WTC11 (cell line): ENCODE data around the gene SMARCB1. TPM values are rescaled to one million over a fixed set of nuclear protein-coding genes. Genes with fewer than 3 reads are reported as not detected.

Experiments used
- ATAC-seq: fragments of 200-7000 bp; cut with Tn5 transposase; 2 replicates; pipeline ENCODE4 v1.10.0; 2021; ENCODE audit warnings: mild to moderate bottlenecking, moderate library complexity
- CTCF ChIA-PET: fragments of 300-600 bp; sonication (Branson Sonifier 250); formaldehyde crosslinking; loops from one replicate; lab custom pipeline; 2021; ENCODE audit warnings: antibody characterized with exemption; lab: Charles Lee
- POLR2A ChIA-PET: fragments of 350-600 bp; sonication (Branson Sonifier 250); formaldehyde crosslinking; loops from one replicate; lab custom pipeline; 2021; ENCODE audit warnings: antibody characterized with exemption; lab: Charles Lee
- DNase-seq: peaks from one replicate; pipeline ENCODE4 v3.0.0; 2021; ENCODE audit warnings: low spot score
- H3K27ac Mint-ChIP-seq: 2 replicates; pipeline ENCODE4 v1.8.0; 2021; ENCODE audit warnings: mixed read lengths
- H3K27me3 Mint-ChIP-seq: 2 replicates; pipeline ENCODE4 v1.8.0; 2021; ENCODE audit warnings: low read depth, mild to moderate bottlenecking, moderate library complexity, mixed read lengths
- H3K36me3 Mint-ChIP-seq: 2 replicates; pipeline ENCODE4 v1.8.0; 2021; ENCODE audit warnings: mixed read lengths
- H3K4me1 Mint-ChIP-seq: 2 replicates; pipeline ENCODE4 v1.8.0; 2022; ENCODE audit warnings: mixed read lengths
- H3K4me3 Mint-ChIP-seq: 2 replicates; pipeline ENCODE4 v1.8.0; 2021; ENCODE audit warnings: mild to moderate bottlenecking, moderate library complexity, mixed read lengths
- H3K9me3 Mint-ChIP-seq: 2 replicates; pipeline ENCODE4 v1.8.0; 2021; ENCODE audit warnings: mixed read lengths
- FOXJ3 ChIP-seq: sonication (generic); formaldehyde crosslinking; IDR thresholded peaks from 2 replicates; pipeline ENCODE4 v1.9.0; 2021; ENCODE audit warnings: missing genetic modification reagents, mild to moderate bottlenecking, borderline replicate concordance
- GABPB1 ChIP-seq: sonication (generic); formaldehyde crosslinking; IDR thresholded peaks from 2 replicates; pipeline ENCODE4 v1.8.1; 2023; ENCODE audit warnings: mild to moderate bottlenecking, missing genetic modification reagents
- GRHL2 ChIP-seq: fragments of 250-450 bp; sonication (Bioruptor Pico); IDR thresholded peaks from 2 replicates; pipeline ENCODE4 v1.8.0; 2022; ENCODE audit warnings: mild to moderate bottlenecking, moderate library complexity; ENCODE audit not compliant: insufficient replicate concordance, severe bottlenecking
- JAZF1 ChIP-seq: fragments of 250-450 bp; sonication (Bioruptor Pico); IDR thresholded peaks from 2 replicates; pipeline ENCODE4 v1.9.0; 2021; ENCODE audit warnings: moderate library complexity, mild to moderate bottlenecking, inconsistent platforms
- JUN ChIP-seq: sonication (generic); formaldehyde crosslinking; IDR thresholded peaks from 2 replicates; pipeline ENCODE4 v1.8.0; 2023; ENCODE audit warnings: mild to moderate bottlenecking, missing genetic modification reagents
- NFE2L1 ChIP-seq: sonication (generic); formaldehyde crosslinking; IDR thresholded peaks from 2 replicates; pipeline ENCODE4 v1.8.1; 2023; ENCODE audit warnings: missing genetic modification reagents
- PRRX2 ChIP-seq: fragments of 250-450 bp; sonication (Bioruptor Pico); IDR thresholded peaks from 2 replicates; pipeline ENCODE4 v1.8.0; 2021; ENCODE audit warnings: mild to moderate bottlenecking
- RORB ChIP-seq: fragments of 250-450 bp; sonication (Bioruptor Pico); IDR thresholded peaks from 2 replicates; pipeline ENCODE4 v1.9.0; 2021; ENCODE audit warnings: mild to moderate bottlenecking
- SP1 ChIP-seq: sonication (generic); formaldehyde crosslinking; conservative IDR thresholded peaks from 2 replicates; pipeline ENCODE4 v1.8.1; 2022; ENCODE audit warnings: missing genetic modification reagents
- TP53 ChIP-seq: sonication (generic); formaldehyde crosslinking; IDR thresholded peaks from 2 replicates; pipeline ENCODE4 v1.8.1; 2023; ENCODE audit warnings: mild to moderate bottlenecking, missing genetic modification reagents
- USF2 ChIP-seq: sonication (generic); formaldehyde crosslinking; IDR thresholded peaks from 2 replicates; pipeline ENCODE4 v1.8.1; 2023; ENCODE audit warnings: mild to moderate bottlenecking, missing genetic modification reagents, moderate library complexity
- ZBTB43 ChIP-seq: sonication (generic); formaldehyde crosslinking; IDR thresholded peaks from 2 replicates; pipeline ENCODE4 v1.8.1; 2023; ENCODE audit warnings: mild to moderate bottlenecking, missing genetic modification reagents
- ZNF232 ChIP-seq: sonication (generic); formaldehyde crosslinking; IDR thresholded peaks from 2 replicates; pipeline ENCODE4 v1.8.0; 2022; ENCODE audit warnings: mild to moderate bottlenecking, missing genetic modification reagents
- ZNF396 ChIP-seq: fragments of 250-450 bp; sonication (Bioruptor Pico); IDR thresholded peaks from 2 replicates; pipeline ENCODE4 v1.8.0; 2021; ENCODE audit warnings: mild to moderate bottlenecking, moderate library complexity, borderline replicate concordance
- ZNF416 ChIP-seq: fragments of 250-450 bp; sonication (Bioruptor Pico); IDR thresholded peaks from 2 replicates; pipeline ENCODE4 v1.9.0; 2021; ENCODE audit warnings: mild to moderate bottlenecking, inconsistent platforms
- ZNF423 ChIP-seq: fragments of 250-450 bp; sonication (Bioruptor Pico); IDR thresholded peaks from 2 replicates; pipeline ENCODE4 v2.1.2; 2022; ENCODE audit warnings: mild to moderate bottlenecking, moderate library complexity
- total RNA-seq: library from RNA; stranded (reverse); gene quantifications from 3 replicates; pipeline ENCODE4 v1.2.3, GENCODE V29; 2021
- TF ChIP-seq, protein P1 (sequence below): sonication (generic); formaldehyde crosslinking; IDR thresholded peaks from 2 replicates; pipeline ENCODE4 v1.8.0; 2023; ENCODE audit warnings: missing genetic modification reagents, mild to moderate bottlenecking, borderline replicate concordance
- TF ChIP-seq, protein P2 (sequence below): sonication (generic); formaldehyde crosslinking; IDR thresholded peaks from 2 replicates; pipeline ENCODE4 v1.8.1; 2023; ENCODE audit warnings: mild to moderate bottlenecking, moderate library complexity, missing genetic modification reagents
- TF ChIP-seq, protein P3 (sequence below): fragments of 250-450 bp; sonication (Bioruptor Pico); IDR thresholded peaks from 2 replicates; pipeline ENCODE4 v1.9.0; 2021; ENCODE audit warnings: mild to moderate bottlenecking
- TF ChIP-seq, protein P4 (sequence below): sonication (generic); formaldehyde crosslinking; IDR thresholded peaks from 2 replicates; pipeline ENCODE4 v1.8.0; 2022; ENCODE audit warnings: mild to moderate bottlenecking, missing genetic modification reagents

Gene SMARCB1
- total RNA-seq, 1 experiment from 2014 or later: 135 TPM

- TF ChIP-seq, protein P1, sequence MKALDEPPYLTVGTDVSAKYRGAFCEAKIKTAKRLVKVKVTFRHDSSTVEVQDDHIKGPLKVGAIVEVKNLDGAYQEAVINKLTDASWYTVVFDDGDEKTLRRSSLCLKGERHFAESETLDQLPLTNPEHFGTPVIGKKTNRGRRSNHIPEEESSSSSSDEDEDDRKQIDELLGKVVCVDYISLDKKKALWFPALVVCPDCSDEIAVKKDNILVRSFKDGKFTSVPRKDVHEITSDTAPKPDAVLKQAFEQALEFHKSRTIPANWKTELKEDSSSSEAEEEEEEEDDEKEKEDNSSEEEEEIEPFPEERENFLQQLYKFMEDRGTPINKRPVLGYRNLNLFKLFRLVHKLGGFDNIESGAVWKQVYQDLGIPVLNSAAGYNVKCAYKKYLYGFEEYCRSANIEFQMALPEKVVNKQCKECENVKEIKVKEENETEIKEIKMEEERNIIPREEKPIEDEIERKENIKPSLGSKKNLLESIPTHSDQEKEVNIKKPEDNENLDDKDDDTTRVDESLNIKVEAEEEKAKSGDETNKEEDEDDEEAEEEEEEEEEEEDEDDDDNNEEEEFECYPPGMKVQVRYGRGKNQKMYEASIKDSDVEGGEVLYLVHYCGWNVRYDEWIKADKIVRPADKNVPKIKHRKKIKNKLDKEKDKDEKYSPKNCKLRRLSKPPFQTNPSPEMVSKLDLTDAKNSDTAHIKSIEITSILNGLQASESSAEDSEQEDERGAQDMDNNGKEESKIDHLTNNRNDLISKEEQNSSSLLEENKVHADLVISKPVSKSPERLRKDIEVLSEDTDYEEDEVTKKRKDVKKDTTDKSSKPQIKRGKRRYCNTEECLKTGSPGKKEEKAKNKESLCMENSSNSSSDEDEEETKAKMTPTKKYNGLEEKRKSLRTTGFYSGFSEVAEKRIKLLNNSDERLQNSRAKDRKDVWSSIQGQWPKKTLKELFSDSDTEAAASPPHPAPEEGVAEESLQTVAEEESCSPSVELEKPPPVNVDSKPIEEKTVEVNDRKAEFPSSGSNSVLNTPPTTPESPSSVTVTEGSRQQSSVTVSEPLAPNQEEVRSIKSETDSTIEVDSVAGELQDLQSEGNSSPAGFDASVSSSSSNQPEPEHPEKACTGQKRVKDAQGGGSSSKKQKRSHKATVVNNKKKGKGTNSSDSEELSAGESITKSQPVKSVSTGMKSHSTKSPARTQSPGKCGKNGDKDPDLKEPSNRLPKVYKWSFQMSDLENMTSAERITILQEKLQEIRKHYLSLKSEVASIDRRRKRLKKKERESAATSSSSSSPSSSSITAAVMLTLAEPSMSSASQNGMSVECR (CRISPR knock-in tag): no peak
- no peak for TF ChIP-seq ZNF232
- no peak for TF ChIP-seq GABPB1 (CRISPR knock-in tag)
- no peak for TF ChIP-seq ZNF416 (CRISPR knock-in tag)
- TF ChIP-seq ZBTB43: no peak
- no peak for TF ChIP-seq FOXJ3 (CRISPR knock-in tag)
- no peak for TF ChIP-seq TP53 (CRISPR knock-in tag)
- no peak for TF ChIP-seq PRRX2 (CRISPR knock-in tag)
Observed at GRCh38 chr22:23781511-23782183, 5.1 kb upstream of the SMARCB1 start (continued).

DNA sequence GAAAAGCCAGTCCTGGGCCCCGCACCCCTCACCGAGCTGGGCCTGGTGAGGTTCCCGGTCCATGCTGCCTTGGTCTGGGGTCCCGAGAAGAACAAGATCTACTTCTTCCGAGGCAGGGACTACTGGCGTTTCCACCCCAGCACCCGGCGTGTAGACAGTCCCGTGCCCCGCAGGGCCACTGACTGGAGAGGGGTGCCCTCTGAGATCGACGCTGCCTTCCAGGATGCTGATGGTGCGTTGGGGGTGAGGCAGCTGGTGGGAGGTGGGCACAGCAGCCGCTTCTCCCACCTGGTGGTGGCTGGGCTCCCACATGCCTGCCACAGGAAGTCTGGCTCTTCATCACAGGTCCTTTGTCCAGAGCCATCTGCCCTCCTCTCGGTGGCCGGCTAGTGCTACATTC is 4.5 kb upstream of the SMARCB1 start:
- H3K36me3 Mint-ChIP-seq: no peaks in the 10 kb centered on the region
- H3K27me3 Mint-ChIP-seq: no peaks in the 10 kb centered on the region; the same call in 1 of the 2 replicates
- no peak for ATAC-seq
- CTCF ChIA-PET: interaction anchor here (0.8 to 1.6 kb wide), 3 partner anchors 11 to 112 kb away, joined by 3 to 5 read pairs (median 4); partner anchors contain the start of genes CHCHD10 and MIF
- POLR2A ChIA-PET: no interaction called here
- no peaks in the 10 kb centered on the region for H3K9me3 Mint-ChIP-seq
- no peak for DNase-seq
- H3K4me3 Mint-ChIP-seq: no peak overlapping the region
- peaks cover 7% of the 10 kb centered on the region; the same call in 1 of the 2 replicates for H3K4me1 Mint-ChIP-seq
- H3K27ac Mint-ChIP-seq: no peak overlapping the region
- TF ChIP-seq RORB: no peak
- TF ChIP-seq NFE2L1: no peak
- TF ChIP-seq, protein P2, sequence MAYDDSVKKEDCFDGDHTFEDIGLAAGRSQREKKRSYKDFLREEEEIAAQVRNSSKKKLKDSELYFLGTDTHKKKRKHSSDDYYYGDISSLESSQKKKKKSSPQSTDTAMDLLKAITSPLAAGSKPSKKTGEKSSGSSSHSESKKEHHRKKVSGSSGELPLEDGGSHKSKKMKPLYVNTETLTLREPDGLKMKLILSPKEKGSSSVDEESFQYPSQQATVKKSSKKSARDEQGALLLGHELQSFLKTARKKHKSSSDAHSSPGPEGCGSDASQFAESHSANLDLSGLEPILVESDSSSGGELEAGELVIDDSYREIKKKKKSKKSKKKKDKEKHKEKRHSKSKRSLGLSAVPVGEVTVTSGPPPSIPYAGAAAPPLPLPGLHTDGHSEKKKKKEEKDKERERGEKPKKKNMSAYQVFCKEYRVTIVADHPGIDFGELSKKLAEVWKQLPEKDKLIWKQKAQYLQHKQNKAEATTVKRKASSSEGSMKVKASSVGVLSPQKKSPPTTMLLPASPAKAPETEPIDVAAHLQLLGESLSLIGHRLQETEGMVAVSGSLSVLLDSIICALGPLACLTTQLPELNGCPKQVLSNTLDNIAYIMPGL: no peak
- TF ChIP-seq, protein P3, sequence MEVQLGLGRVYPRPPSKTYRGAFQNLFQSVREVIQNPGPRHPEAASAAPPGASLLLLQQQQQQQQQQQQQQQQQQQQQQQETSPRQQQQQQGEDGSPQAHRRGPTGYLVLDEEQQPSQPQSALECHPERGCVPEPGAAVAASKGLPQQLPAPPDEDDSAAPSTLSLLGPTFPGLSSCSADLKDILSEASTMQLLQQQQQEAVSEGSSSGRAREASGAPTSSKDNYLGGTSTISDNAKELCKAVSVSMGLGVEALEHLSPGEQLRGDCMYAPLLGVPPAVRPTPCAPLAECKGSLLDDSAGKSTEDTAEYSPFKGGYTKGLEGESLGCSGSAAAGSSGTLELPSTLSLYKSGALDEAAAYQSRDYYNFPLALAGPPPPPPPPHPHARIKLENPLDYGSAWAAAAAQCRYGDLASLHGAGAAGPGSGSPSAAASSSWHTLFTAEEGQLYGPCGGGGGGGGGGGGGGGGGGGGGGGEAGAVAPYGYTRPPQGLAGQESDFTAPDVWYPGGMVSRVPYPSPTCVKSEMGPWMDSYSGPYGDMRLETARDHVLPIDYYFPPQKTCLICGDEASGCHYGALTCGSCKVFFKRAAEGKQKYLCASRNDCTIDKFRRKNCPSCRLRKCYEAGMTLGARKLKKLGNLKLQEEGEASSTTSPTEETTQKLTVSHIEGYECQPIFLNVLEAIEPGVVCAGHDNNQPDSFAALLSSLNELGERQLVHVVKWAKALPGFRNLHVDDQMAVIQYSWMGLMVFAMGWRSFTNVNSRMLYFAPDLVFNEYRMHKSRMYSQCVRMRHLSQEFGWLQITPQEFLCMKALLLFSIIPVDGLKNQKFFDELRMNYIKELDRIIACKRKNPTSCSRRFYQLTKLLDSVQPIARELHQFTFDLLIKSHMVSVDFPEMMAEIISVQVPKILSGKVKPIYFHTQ: no peak
- no peak for TF ChIP-seq JUN (CRISPR knock-in tag)
- TF ChIP-seq ZNF423 (CRISPR knock-in tag): no peak
- TF ChIP-seq USF2: no peak
- TF ChIP-seq ZNF396 (CRISPR knock-in tag): no peak
- TF ChIP-seq SP1 (CRISPR knock-in tag): no peak
- no peak for TF ChIP-seq GRHL2
- TF ChIP-seq JAZF1 (CRISPR knock-in tag): no peak
- TF ChIP-seq, protein P4, sequence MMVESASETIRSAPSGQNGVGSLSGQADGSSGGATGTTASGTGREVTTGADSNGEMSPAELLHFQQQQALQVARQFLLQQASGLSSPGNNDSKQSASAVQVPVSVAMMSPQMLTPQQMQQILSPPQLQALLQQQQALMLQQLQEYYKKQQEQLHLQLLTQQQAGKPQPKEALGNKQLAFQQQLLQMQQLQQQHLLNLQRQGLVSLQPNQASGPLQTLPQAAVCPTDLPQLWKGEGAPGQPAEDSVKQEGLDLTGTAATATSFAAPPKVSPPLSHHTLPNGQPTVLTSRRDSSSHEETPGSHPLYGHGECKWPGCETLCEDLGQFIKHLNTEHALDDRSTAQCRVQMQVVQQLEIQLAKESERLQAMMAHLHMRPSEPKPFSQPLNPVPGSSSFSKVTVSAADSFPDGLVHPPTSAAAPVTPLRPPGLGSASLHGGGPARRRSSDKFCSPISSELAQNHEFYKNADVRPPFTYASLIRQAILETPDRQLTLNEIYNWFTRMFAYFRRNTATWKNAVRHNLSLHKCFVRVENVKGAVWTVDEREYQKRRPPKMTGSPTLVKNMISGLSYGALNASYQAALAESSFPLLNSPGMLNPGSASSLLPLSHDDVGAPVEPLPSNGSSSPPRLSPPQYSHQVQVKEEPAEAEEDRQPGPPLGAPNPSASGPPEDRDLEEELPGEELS (CRISPR knock-in tag): no peak
